Effector CD4-positive, alpha-beta T cell (primary cell): ENCODE data around the gene ACAD11.
"Not testable (repeated sequence)": the region's sequence is repeated elsewhere in the genome, so short reads cannot be mapped to it uniquely, and the experiment has no call there.

Source experiments
- DNase-seq: peaks from one replicate; pipeline ENCODE4 v3.0.0-alpha.2; 2020

The ACAD11 gene

DNA sequence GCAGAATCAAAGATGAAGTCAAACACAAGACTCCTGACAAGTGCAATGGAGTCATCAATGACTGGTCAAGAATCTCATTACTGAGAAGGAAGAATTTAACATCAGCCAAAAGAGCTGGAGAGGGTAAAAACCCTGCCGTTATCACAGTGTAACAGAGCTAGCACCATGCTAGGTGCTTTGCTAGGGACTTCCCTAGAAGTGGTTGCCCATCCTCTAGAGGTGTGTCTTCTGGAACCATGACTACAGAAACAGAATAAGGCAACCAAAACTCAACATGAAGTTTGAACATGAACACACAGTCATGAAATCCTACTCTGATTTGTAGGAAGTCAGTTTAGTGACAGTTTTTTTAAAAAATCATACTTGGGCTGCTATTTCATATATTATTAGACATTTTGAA lies 9.5 kb downstream of the ACAD11 start:
- DNase-seq = no peak

DNA sequence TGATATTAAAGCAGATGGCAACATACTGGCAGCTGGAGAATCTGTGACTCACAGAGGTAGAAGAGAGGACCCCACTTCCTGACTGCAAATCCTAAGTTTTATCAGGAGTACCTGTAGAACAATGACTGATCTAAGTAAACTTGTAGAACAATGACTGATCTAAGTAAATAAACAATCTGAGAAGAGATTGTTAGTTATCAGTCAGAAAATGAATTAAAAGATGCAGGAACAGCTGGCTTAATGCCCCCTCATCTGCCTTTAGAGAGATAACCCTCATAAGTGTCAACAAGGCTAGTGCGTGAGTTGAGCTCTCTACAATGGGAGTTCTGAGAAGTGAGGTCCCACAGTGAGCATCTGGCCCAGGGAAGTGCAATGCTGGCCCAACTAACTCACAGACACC lies 14.6 kb downstream of the ACAD11 start:
- no peak for DNase-seq

GRCh38 chr3:132643366-132643765 lies 16.2 kb downstream of the ACAD11 start:
- no peak for DNase-seq

GRCh38 chr3:132642539-132642847 lies 17.1 kb downstream of the ACAD11 start:
- no peak for DNase-seq

GRCh38 chr3:132641837-132642538 lies 17.6 kb downstream of the ACAD11 start:
- DNase-seq = no peak

GRCh38 chr3:132641427-132641826 lies 18.2 kb downstream of the ACAD11 start:
- DNase-seq = not testable (repeated sequence)

GRCh38 chr3:132638706-132639105 lies 20.9 kb downstream of the ACAD11 start:
- DNase-seq = no peak

DNA sequence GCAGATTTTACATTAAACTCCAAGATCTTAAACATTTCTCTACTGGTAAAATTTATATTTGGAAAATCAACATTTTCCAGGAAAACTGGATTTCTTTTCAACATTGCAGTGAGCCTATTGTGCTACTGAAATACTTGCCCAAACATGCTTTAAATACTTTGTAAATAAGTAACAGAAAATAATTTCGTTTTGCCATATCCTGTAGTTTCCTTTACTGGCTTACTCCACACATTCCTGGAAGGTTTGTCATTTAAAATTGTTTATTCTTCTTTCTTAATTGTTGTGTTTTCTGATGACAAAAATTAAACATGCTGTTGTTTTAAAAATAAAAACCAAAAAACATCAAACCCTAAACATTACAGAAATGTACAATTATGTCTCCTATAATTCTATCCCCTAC lies 22.0 kb downstream of the ACAD11 start:
- no peak for DNase-seq

DNA sequence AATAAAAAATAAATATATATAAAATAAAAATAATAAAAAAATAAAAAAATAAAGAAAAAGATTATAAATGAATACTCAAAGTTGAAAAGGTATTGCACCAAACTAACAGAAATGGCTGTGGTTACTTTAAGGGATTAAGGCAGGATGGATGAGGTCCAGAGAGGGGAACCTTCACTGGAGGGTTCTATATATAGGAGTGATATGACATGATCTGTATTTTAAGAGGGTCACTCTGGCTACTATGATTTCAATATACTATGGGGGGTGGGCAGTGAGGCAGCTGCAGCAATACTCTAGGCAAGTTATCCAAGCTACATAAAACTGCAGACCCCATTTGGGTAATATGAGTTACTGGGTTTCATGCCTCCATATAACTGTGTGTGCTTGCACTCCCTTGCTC lies 24.6 kb downstream of the ACAD11 start:
- no peak for DNase-seq

DNA sequence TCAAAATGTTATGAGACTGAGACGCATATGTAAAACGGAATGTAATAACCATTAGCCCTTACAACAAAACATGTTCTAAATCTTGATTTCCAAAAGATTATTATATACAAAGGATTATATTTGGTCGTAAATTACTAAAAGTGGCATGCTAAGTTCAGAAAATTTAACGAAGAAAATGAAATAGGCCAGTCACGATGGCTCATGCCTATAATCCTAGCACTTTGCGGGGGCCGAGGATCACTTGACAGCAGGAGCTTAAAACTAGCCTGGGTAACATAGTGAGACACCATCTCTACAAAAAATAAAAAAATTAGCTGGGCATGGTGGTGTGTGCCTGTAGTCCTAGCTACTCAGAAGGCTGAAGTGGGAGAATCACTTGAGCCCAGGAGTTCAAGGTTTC lies 29.0 kb downstream of the ACAD11 start:
- DNase-seq = no peak

GRCh38 chr3:132629928-132630327 lies 29.7 kb downstream of the ACAD11 start:
- DNase-seq = no peak

GRCh38 chr3:132628157-132628556 lies 31.5 kb downstream of the ACAD11 start:
- DNase-seq = no peak

DNA sequence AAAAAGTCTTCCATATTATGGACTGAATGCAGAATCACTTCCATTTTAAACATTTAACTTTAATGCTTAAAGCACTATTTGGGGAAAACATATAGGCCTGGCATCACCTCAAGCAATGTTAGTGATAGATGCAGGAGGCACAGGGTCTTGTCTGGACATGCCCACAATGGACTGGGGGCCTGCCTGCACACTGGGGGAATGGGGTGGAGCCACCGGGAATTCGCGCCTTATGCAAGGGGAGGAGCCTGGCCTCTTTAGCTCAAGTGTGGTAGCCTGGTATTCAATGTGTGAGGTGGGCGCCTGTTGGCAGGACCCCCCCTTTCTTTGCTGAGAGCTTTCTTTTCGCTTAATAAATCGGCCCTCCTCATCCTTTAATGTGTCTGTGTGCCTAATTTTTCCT lies 32.7 kb downstream of the ACAD11 start:
- no peak for DNase-seq

DNA sequence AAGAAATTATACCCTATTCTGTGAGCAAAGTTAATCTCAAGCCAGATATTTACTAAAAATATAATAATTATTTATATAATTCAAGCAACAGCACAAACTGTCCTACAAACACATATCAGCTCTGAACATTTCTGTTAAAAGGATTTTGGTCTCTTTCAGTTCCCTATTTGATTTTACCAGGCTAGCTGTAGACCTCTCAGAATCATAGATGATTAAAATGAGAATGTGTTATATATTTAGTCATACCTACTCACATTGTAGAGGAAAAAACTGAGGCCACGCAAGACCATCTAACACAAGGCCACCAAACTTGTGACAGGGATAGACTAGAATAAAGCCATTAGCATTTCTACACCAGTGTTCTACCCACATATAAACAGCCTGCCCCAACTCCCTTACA lies 34.0 kb downstream of the ACAD11 start:
- no peak for DNase-seq

DNA sequence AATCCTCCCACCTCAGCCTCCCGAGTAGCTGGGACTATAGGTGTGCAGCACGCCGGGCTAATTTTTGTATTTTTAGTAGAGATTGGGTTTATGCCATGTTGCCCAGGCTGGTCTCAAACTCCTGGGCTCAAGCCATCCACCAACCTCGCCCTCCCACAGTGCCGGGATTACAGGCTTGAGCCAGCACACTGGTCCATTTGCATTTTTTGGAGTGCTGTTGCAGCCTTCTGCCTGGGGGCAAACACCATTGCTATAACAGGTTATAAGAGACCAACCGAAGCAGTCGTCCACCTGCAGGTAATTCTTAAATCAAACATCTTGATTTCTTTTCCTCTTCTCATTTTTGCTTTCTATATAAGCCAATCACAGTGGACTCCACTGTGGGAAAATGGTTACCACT lies 34.8 kb downstream of the ACAD11 start:
- no peak for DNase-seq

- no peak for DNase-seq
Observed at GRCh38 chr3:132623646-132624045, 36.0 kb downstream of the ACAD11 start.

GRCh38 chr3:132622761-132623160 lies 36.8 kb downstream of the ACAD11 start:
- DNase-seq = no peak

- DNase-seq = no peak
Observed at GRCh38 chr3:132622148-132622547, 37.5 kb downstream of the ACAD11 start.

- DNase-seq = no peak
Observed at GRCh38 chr3:132616780-132617179, 42.8 kb downstream of the ACAD11 start.

- no peak for DNase-seq
Observed at GRCh38 chr3:132615881-132616280, 43.7 kb downstream of the ACAD11 start.

GRCh38 chr3:132615301-132615700 lies 44.3 kb downstream of the ACAD11 start:
- DNase-seq = not testable (repeated sequence)

DNA sequence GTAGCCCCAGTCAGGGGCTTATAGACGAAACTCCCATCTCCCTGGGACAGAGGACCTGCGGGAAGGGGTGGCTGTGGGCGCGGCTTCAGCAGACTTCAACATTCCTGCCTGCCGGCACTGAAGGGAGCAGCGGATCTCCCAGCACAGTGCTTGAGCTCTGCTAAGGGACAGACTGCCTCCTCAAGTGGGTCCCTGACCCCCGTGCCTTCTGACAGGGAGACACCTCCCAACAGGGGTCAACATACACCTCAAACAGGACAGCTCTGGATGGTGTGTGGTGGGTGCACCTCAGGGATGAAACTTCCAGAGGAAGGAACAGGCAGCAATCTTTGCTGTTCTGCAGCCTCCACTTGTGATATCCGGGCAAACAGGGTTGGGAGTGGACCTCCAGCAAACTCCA lies 53.0 kb downstream of the ACAD11 start:
- DNase-seq = not testable (repeated sequence)

DNA sequence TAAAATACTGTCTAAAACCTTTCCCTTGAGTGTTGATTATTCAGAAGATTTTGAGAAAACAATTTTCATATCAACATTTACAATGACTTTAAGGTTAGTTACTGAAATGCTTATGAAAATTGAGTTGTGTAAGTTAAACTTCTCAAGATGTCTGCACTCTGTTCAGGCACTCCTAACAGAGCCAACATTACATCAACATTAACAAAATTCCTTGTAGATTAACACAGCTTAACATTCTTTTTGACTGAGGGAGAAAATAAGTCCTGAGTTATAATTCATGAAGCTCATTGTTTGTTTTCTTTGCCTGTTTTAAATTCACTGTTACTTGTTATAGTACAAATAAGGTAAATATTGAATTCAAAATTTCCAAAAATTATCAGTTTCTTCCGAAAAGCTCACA lies 53.5 kb downstream of the ACAD11 start:
- no peak for DNase-seq

DNA sequence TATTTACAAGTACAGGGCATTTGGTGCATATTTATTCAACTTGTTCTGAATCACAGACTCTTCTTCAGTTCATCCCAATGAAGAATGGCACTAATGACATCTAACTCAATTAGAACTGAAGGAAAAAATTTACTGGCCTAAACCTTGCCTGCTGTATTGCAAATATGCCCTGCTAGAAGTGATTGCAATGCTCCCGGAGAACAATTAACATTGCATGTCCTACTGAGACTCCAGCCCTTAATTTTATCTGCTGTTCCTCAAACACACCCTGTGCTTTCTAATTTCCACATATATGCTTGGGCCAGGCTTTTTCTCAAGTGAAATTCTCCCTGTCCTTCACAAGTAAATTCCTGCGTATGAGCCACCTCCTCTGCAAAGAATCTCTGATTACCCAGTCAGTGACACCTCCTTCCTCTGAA lies 54.2 kb downstream of the ACAD11 start:
- DNase-seq = no peak

DNA sequence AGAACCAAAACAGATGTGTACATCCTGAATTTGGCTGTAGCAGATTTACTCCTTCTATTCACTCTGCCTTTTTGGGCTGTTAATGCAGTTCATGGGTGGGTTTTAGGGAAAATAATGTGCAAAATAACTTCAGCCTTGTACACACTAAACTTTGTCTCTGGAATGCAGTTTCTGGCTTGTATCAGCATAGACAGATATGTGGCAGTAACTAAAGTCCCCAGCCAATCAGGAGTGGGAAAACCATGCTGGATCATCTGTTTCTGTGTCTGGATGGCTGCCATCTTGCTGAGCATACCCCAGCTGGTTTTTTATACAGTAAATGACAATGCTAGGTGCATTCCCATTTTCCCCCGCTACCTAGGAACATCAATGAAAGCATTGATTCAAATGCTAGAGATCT lies 59.0 kb downstream of the ACAD11 start:
- DNase-seq = not testable (repeated sequence)

DNA sequence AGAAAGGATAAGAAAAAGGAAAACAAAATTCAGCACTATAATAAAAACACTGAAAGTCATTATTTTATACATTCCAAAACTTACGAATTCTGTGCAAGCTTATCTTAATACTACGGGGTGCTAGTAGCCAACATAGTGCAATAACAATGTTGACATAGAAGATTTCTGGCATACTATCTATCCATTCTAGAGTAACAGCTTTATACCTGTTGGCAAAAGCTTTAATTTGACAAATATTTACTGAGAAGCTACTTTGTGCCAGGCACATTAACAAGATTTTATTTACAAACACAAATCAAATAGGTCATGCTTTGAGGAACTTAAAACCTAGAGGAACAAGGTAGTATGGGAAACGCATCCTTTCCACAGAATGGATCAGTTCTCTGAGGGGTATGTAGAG lies 61.4 kb downstream of the ACAD11 start:
- DNase-seq = no peak
